K562 (cell line): Measurements from ENCODE around the gene NUDT22. TPM values are rescaled to one million over a fixed set of nuclear protein-coding genes. Genes with fewer than 3 reads are reported as not detected.

Source experiments
- ATF2 ChIP-seq: sonication (generic); formaldehyde crosslinking; IDR thresholded peaks from 2 replicates; pipeline ENCODE4 v1.8.1; 2022; ENCODE audit warnings: missing genetic modification reagents
- DLX4 ChIP-seq: fragments of 250-450 bp; sonication (Bioruptor Pico); IDR thresholded peaks from 2 replicates; pipeline ENCODE4 v1.6.1; 2021; ENCODE audit warnings: mild to moderate bottlenecking
- FOXK1 ChIP-seq: sonication (generic); formaldehyde crosslinking; IDR thresholded peaks from 2 replicates; pipeline ENCODE4 v1.8.0; 2022; ENCODE audit warnings: missing genetic modification reagents, mild to moderate bottlenecking, borderline replicate concordance
- HDAC3 ChIP-seq: fragments of 450-650 bp; IDR thresholded peaks from 2 replicates; pipeline ENCODE4 v1.6.1; 2018; ENCODE audit warnings: borderline replicate concordance, mild to moderate bottlenecking, moderate library complexity; ENCODE audit not compliant: partially characterized antibody
- HIVEP1 ChIP-seq: fragments of 250-450 bp; sonication (Bioruptor Pico); IDR thresholded peaks from 2 replicates; pipeline ENCODE4 v1.4.0; 2020; ENCODE audit warnings: mild to moderate bottlenecking
- MYNN ChIP-seq, 2 experiments: sonication (generic); formaldehyde crosslinking in 1 of 2; IDR thresholded peaks; 2 replicates each; pipeline versions ENCODE4 v1.5.0 to v1.6.1; 2016 to 2020; ENCODE audit warnings: antibody characterized with exemption in 1 of 2, missing genetic modification reagents in 1 of 2
- NFE2L1 ChIP-seq: fragments of 450-650 bp; IDR thresholded peaks from 2 replicates; pipeline ENCODE4 v1.6.1; 2016; ENCODE audit warnings: missing genetic modification characterization, low read depth, mild to moderate bottlenecking, missing compliant biosample characterization, moderate library complexity, borderline replicate concordance
- NFRKB ChIP-seq: fragments of 450-650 bp; IDR thresholded peaks from 2 replicates; pipeline ENCODE4 v1.6.1; 2016; ENCODE audit warnings: low read depth
- PCBP1 ChIP-seq: fragments of 200-400 bp; formaldehyde crosslinking; IDR thresholded peaks from 2 replicates; pipeline ENCODE4 v1.6.1; 2018; ENCODE audit warnings: mild to moderate bottlenecking, low read depth, low read length; ENCODE audit not compliant: poor library complexity, severe bottlenecking
- RREB1 ChIP-seq: fragments of 250-450 bp; sonication (Bioruptor Pico); IDR thresholded peaks from 2 replicates; pipeline ENCODE4 v1.4.0; 2020
- SMARCA4 ChIP-seq: fragments of 450-650 bp; IDR thresholded peaks from 2 replicates; pipeline ENCODE4 v1.6.1; 2016
- TAF1 ChIP-seq: IDR thresholded peaks from 2 replicates; pipeline ENCODE4 v1.6.1; 2011; ENCODE audit warnings: mild to moderate bottlenecking, low read length, moderate library complexity; ENCODE audit not compliant: insufficient read depth, control insufficient read depth, severe bottlenecking; ENCODE audit errors: extremely low read depth
- TBL1XR1 ChIP-seq, 2 experiments: IDR thresholded peaks; 2 replicates each; pipeline ENCODE4 v1.6.1; 2012; ENCODE audit warnings: improper control_type of control experiment in 2 of 2, low read length in 2 of 2, mild to moderate bottlenecking in 1 of 2
- THRAP3 ChIP-seq: fragments of 450-650 bp; IDR thresholded peaks from 2 replicates; pipeline ENCODE4 v1.6.1; 2016; ENCODE audit warnings: mild to moderate bottlenecking, inconsistent platforms, borderline replicate concordance
- ZBTB2 ChIP-seq: fragments of 450-650 bp; IDR thresholded peaks from 2 replicates; pipeline ENCODE4 v1.6.1; 2016; ENCODE audit warnings: antibody characterized with exemption
- ZC3H8 ChIP-seq: fragments of 450-650 bp; IDR thresholded peaks from 2 replicates; pipeline ENCODE4 v1.6.1; 2017
- ZNF212 ChIP-seq: fragments of 450-650 bp; formaldehyde crosslinking; IDR thresholded peaks from 2 replicates; pipeline ENCODE4 v1.4.0; 2020; ENCODE audit warnings: mild to moderate bottlenecking
- ZNF23 ChIP-seq: fragments of 250-450 bp; sonication (Bioruptor Pico); IDR thresholded peaks from 2 replicates; pipeline ENCODE4 v1.4.0; 2020; ENCODE audit warnings: mild to moderate bottlenecking
- ZNF253 ChIP-seq: fragments of 250-450 bp; sonication (Bioruptor Pico); conservative IDR thresholded peaks from 2 replicates; pipeline ENCODE4 v1.6.1; 2021; ENCODE audit warnings: mild to moderate bottlenecking
- polyA plus RNA-seq, 8 experiments: library from polyadenylated mRNA; depleted of rRNA in 4 of 8; stranded (reverse) in 5 of 8; unstranded in 3 of 8; fragments of >200 nt; fragmentation: Nextera tagmentation in 2 of 8; fragmentation: Illumina TruSeq in 1 of 8; extraction: Ambion mirVana in 2 of 8; extraction: Trizol in 1 of 8; gene quantifications; 2 replicates each; pipeline versions ENCODE4 v1.2.1 to v1.2.3, GENCODE V29; 2011 to 2014; ENCODE audit warnings: inconsistent platforms in 1 of 8, missing spikeins in 1 of 8
- total RNA-seq, 7 experiments: library from RNA; depleted of rRNA in 6 of 7; stranded (reverse); fragments of >200 nt in 6 of 7; fragmentation: Illumina TruSeq in 2 of 7; extraction: Trizol in 2 of 7; gene quantifications; 2 replicates each; pipeline versions ENCODE4 v1.2.1 to v1.2.3, GENCODE V29; 2011 to 2021; ENCODE audit warnings: low replicate concordance in 1 of 7

Gene NUDT22
- total and polyA plus RNA-seq, 9 of the 15 experiments (the other 6 are each of a cell fraction or from before 2014, with no cell fraction given): 6.3 to 92.6 (median 37.4) TPM

- TF ChIP-seq ZBTB2 (no peak), HDAC3 (no peak), ZNF23 (CRISPR knock-in tag) (0 out of 2 replicates have a peak, but pooled peaks have one; percentile 37), FOXK1 (CRISPR knock-in tag) (no peak), SMARCA4 (no peak), NFRKB (peak; percentile 77), ZC3H8 (no peak), HIVEP1 (no peak), PCBP1 (peak; percentile 51), NFE2L1 (tag) (no peak), TBL1XR1 (IDR thresholded peaks at IDR 0.05; ENCODE audit: low read length in 2 of 2) (no peak), ATF2 (CRISPR knock-in tag) (no peak), THRAP3 (no peak), TAF1 (peak; percentile 72), RREB1 (CRISPR knock-in tag) (no peak; the same call in 1 of the 2 replicates), ZNF253 (CRISPR knock-in tag) (no peak), MYNN (IDR thresholded peaks at IDR 0.05) (0 out of 2 replicates have a peak, but pooled peaks have one; percentile 43), MYNN (CRISPR knock-in tag; IDR thresholded peaks at IDR 0.05) (no peak), DLX4 (no peak), ZNF212 (CRISPR knock-in tag) (no peak)
These were observed 15.7 kb downstream of the NUDT22 start (continued) for GRCh38 chr11:64241491-64242374.
